ENCODE measurements around the gene EGFL7.

EGFL7 gene

GRCh38 chr9:136673088-136673974 lies 10.6 kb downstream of the EGFL7 start:
- DNase-seq (ENCODE audit: low spot score), result no peak

- DNase-seq (ENCODE audit: low spot score), result no peak
Measured at GRCh38 chr9:136673975-136674785, 11.5 kb downstream of the EGFL7 start.

GRCh38 chr9:136674786-136675349 lies 12.2 kb downstream of the EGFL7 start:
- DNase-seq (ENCODE audit: low spot score), result no peak

- no peak for DNase-seq (ENCODE audit: low spot score)
Measured at GRCh38 chr9:136675477-136676296, 13.0 kb downstream of the EGFL7 start.

GRCh38 chr9:136676297-136676794 lies 13.6 kb downstream of the EGFL7 start:
- DNase-seq (ENCODE audit: low spot score), result no peak

- DNase-seq (ENCODE audit: low spot score), result no peak
Measured at GRCh38 chr9:136676920-136677686, 14.4 kb downstream of the EGFL7 start.

- no peak for DNase-seq (ENCODE audit: low spot score)
Measured at GRCh38 chr9:136678034-136678433, 15.3 kb downstream of the EGFL7 start.

- DNase-seq (ENCODE audit: low spot score), result no peak
Measured at GRCh38 chr9:136678624-136679023, 15.9 kb downstream of the EGFL7 start.

- DNase-seq (ENCODE audit: low spot score), result no peak
Measured at GRCh38 chr9:136679431-136679941, 16.8 kb downstream of the EGFL7 start.

GRCh38 chr9:136681029-136681428 lies 18.3 kb downstream of the EGFL7 start:
- no peak for DNase-seq (ENCODE audit: low spot score)

GRCh38 chr9:136681945-136682699 lies 19.4 kb downstream of the EGFL7 start:
- DNase-seq (ENCODE audit: low spot score), result no peak

- no peak for DNase-seq (ENCODE audit: low spot score)
Measured at GRCh38 chr9:136682710-136683109, 20.0 kb downstream of the EGFL7 start.

- DNase-seq (ENCODE audit: low spot score), result no peak
Measured at GRCh38 chr9:136683173-136683745, 20.5 kb downstream of the EGFL7 start.

- no peak for DNase-seq (ENCODE audit: low spot score)
Measured at GRCh38 chr9:136683755-136684154, 21.0 kb downstream of the EGFL7 start.

GRCh38 chr9:136684339-136684738 lies 21.6 kb downstream of the EGFL7 start:
- no peak for DNase-seq (ENCODE audit: low spot score)

GRCh38 chr9:136684799-136685198 lies 22.1 kb downstream of the EGFL7 start:
- no peak for DNase-seq (ENCODE audit: low spot score)

GRCh38 chr9:136685216-136685615 lies 22.5 kb downstream of the EGFL7 start:
- DNase-seq (ENCODE audit: low spot score), result no peak

GRCh38 chr9:136685790-136686533 lies 23.2 kb downstream of the EGFL7 start:
- DNase-seq (ENCODE audit: low spot score), result no peak

- DNase-seq (ENCODE audit: low spot score), result no peak
Measured at GRCh38 chr9:136686534-136686793, 23.7 kb downstream of the EGFL7 start.

Measured in CD4-positive, alpha-beta T cell treated with Interleukin-2 at 100 ng/mL for 4 hours (primary cell).